RPMI7951 (cell line): ENCODE data around the gene PGC. TPM values are rescaled to one million over a fixed set of nuclear protein-coding genes. Genes with fewer than 3 reads are reported as not detected.

Source experiments
- DNase-seq: peaks from one replicate; pipeline ENCODE4 v3.0.0-alpha.2; 2012; ENCODE audit warnings: low read depth
- total RNA-seq: library from RNA; depleted of rRNA; stranded (reverse); fragments of >200 nt; shearing (Covaris generic); gene quantifications from 2 replicates; pipeline ENCODE4 v1.2.3, GENCODE V29; 2014

Gene PGC
- total RNA-seq, 1 experiment from 2014 or later: not detected

DNA sequence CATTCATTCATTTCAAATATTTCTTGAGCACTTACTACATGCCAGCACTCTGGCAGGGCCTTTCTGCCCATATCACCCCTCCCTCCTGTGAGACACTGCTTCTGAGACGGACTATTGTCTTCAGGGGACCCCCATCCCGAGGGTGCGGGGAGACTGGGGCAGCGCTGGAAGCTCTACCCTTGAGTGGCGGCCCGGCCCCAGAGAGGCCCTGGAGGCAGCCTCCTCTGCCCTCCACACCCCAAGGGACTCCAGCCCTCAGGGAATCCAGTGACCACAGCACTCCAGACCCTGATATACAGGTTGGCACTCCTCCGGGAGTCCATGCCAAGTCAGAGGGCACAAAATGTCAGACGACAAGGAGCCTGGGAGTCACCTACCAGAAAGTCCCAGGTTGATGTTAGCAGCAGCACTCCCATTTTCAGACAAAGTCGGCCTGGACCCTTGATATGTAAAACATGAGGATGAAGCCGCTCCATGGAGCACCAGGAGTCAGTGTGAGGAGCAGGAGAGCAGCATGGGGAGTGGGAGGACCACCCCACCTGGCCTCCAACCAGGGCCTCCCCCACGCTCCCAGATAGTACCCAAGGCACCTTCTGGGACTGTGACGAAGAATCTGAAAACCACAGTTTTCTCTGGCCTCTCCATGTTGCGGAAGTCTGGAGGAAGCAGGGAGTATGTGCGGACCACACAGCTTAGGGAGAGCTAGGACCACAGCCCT lies 32.5 kb downstream of the PGC start:
- DNase-seq: no peak

DNA sequence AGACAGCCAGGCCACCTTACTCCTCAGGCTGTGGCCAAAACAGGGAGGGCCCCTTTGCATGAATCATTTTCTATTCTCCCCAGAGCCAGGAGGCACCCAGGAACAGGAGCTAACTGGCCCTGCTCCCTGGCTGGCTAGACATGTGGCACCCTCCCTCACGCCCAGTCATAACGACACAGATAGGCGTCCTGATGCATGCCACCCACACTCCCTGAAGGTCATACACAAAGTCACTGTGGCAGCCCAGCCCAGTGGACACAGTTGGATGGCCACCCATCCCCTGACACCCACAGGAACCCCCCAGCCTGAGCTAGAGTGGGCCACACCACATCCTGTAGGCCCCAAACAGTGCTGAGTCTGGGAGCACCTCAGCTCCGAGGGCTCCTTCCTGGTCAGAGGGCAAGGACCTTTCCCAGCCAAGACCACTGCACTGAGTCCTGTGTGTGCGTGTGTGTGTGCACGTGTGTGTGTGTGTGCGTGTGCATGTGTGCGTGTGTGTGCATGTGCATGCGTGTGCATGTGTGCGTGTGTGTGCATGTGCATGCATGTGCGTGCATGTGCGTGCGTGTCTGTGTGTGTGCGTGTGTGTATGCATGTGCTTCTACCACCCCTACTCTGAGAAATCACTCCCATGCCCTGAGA lies 33.4 kb downstream of the PGC start:
- DNase-seq: no peak

DNA sequence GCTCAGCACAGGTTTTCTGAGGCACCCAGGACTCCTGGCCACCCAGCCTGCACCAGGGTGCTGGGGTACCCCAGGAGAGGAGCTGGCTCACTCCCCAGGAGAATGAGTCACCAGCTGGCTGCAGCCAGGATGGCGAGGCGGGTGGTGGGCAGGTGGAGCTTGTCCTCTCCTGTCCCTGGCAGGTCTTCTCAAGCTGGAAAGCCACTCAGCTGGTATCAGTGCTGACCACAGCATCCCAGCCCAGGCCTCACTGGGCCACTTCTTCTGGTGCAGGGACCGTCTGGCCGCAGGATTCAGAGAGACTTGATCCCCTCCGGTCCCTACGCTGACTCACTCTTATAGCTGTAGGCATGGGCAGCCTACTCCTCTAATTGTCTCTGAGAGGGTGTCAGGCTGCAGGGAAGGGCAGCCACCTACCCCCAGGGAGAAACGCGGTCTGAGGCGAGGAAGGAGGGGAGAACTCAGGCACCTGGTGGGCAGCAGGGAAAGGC lies 34.0 kb downstream of the PGC start:
- peak; percentile 95 for DNase-seq

DNA sequence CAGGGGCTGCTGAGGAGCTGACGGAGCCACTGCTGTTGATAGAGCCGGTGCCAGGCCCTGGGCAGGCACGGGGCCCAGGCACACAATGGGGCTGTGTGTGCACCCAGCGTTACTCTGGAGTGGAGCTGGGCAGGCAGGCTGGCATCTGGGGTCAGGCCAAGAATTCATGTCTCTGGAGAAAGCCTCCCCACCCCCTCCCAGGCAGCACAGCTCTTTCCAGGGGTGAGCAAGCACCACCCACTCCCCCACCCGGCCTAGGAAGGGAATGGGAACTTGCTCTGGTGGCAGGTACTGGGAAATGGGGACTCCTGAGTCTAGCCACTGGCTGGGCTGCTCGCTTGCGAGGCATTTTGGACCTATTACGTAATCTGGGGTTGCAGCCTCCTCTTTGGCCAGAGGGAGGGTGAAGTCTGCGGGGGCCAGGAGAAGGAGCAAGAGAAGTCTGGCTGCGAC lies 34.5 kb downstream of the PGC start:
- DNase-seq: no peak

DNA sequence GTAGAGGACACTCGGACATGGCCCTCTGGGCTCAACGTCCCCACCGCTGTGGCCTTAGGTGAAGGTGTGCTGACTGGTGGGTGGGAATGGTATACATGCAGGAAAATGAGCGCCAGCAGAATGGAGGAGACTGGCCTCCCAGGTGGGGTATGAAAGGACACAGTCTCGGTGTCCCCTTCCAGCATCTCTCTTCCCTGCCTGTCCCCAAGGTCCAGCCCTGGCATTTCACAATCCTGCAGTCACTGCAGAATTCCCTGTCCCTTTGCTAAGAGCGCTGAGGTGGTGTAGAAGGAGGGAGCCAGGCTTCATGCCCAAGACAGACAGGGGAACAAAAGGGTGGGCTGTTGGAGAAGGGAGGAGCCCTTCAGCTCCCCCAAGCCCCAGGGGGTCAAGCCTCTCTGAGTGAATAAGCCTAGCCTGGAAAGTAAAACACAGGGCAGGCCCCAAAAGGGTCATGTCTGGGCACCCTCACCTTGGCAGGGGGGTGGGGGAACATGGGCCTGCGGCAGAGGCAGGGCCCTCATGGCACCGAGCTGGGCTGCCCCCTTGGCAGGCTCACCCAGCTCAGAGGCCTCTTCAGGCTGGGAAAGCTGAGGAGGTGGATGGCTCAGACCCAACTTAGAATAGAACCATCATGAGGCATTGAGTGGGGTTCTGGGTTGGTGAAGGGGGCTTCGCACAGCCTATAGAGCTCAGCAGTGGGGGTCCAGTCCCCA lies 35.7 kb downstream of the PGC start:
- no peak for DNase-seq

DNA sequence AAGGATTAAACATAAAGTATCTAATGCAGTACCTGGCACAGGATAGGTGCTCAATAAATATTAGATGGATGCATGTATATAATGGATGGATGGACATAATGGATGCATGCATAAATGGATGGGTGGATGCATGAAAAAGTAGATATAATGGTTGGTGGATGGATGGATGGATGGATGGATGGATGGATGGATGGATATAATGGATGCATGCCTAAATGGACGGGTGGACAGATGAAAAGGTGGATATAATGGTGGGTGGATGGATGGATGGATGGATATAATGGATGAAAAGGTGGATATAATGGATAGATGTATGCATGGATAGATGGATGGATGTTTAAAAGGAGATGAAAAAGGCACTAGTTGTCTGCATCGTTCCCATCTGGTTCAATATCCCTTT lies 37.8 kb downstream of the PGC start:
- DNase-seq: no peak

DNA sequence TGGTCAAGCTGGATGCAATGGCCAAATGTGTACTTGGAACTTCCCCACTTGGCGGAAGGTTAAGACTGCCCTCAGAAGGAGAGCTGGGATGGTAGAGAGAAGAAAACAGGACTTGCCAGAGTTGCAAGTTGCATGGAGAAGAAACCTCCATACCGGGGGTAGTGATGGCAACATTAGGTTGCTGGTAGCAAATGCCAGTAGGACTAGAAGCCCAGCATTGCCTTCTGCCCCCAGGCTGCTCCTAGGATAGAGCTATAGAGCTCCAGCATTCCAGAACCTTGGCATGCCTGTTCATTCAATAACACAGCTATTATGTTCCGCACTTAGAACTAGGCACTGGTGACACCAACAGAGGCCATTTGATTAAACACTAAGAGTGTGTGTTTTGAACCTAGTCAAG lies 38.3 kb downstream of the PGC start:
- no peak for DNase-seq

DNA sequence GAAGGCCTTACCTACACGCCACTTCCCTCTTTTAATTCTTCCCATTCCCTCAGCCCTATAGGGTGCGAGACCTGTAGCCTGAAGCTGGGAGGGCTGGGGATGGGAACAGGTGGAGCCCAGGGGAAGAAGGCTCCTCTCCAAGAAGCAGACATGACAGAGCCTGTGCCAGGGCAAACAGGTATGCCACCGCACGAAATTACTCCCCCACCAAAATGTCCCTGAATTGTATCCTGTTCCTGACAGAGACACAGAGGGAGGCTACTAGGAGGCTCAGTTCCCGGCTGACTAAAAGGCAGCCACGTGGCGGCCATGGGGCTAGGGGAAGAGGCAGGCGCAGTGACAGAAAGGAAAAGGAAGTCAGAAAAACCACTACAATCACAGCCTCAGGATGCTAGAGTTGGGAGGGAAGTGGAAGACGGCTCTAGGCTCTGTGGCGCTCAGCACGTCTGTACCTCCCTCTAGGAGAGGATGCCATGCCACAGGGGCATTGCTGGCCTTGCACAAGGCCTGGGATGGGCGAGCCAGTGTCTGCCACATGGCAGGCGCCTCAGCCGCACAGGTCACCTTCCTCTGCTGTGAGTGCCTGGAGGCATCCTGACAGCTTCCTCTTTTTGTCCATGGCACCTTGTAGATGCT lies 39.5 kb downstream of the PGC start:
- DNase-seq: no peak

DNA sequence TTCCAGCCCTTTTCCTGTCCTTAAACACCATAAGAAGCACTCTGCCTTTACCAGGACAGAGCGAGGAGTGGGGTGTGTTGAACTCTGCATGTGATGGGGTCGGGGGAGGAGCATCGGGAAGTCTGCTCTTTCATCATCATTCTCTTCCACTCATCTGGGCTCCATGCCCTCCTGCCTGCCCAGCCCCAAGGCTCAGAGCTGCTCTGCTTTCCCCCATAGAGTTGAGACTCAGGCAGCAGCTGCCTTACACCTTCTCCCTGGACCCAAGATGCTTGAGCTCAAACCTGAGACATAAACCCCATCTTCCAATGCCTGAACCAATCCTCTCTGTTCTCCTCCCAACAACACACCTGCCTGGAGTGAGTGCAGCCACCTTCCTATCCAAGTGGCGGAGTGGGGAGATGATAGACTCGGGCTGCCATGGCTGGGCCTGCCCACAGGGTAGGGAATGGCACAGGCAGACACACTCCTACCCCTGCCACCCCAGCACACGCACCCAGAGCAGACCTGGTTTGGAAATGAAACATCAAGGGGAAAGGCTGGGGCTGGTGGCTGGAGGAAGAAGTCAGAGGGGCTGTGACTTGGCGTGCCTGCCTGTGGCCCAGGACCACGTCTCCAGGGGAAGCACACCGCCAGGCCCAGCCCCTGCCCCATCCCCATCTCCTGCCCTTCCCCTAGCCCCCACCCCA lies 40.2 kb downstream of the PGC start:
- peak; percentile 66 for DNase-seq

DNA sequence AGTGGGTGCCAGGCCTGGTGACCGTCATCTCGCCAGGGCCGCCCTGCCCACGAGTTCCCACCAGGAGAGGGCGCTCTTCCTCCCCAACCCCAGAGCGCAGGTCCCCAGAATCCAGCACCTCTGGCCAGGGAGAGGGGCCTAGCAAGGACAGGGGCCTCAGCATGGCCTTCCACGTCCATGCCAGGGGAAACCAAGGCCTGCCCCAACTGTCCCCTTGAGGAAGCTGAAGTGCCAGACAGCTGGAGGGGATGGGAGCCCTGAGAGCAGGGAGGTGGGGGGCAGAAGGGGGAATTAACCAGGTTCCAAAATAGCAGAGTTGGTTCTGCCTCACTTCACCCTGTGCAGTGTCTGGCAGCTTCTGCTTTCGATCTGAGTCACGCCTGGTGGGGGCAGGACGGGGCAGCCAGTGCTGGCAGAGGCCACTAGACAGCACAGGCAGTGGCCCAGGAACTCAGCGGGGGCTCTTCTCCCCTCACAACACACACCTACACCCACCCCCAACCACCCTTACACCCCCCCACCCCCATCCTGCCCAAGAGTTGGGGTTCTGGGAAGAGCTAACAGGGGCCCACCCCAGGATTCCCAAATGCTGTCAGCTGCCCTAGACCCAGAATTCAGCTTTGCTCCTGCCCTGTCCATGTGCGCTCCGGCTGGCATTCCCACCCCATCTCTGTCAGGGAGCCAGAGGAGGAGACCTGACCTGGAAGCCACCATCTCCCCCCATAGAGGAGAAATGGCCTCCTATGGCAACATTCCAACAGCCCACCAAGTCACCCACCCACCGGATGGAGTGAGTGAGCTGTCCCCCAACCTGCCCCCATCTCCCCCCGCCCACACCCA lies 41.0 kb downstream of the PGC start:
- DNase-seq: peak; percentile 73

DNA sequence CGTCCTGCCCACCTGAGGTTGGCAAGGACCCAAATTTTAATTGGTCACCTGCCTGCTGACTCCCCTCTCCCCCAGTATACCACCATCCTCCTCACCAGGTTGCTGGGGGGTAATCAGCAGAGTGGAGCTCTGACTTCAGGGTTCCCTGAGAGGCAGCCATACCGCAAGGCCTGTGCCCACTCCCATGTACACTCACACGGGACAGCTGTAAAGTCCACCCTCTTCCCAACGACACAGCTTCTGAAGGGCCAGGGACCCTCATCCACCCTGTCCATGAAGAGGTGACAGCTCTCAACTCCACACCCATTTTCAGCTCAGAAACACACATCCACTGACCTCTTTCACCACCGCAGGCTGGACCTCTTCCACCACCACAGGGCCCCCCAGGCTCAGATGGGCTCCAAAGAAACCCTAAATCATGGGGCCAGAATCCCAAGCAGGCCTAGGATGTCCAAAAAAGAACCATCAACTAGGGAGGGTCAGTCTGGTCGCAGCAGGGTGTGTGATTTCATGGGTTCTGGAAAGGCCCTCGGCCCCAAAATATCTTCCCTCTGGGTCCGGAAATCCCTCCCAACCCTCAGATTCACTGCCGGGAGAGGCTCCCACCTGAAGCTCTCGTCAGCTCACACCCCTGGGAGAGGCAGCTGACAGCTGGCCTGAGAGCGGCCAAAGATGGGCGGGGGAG lies 41.7 kb downstream of the PGC start:
- DNase-seq: no peak

DNA sequence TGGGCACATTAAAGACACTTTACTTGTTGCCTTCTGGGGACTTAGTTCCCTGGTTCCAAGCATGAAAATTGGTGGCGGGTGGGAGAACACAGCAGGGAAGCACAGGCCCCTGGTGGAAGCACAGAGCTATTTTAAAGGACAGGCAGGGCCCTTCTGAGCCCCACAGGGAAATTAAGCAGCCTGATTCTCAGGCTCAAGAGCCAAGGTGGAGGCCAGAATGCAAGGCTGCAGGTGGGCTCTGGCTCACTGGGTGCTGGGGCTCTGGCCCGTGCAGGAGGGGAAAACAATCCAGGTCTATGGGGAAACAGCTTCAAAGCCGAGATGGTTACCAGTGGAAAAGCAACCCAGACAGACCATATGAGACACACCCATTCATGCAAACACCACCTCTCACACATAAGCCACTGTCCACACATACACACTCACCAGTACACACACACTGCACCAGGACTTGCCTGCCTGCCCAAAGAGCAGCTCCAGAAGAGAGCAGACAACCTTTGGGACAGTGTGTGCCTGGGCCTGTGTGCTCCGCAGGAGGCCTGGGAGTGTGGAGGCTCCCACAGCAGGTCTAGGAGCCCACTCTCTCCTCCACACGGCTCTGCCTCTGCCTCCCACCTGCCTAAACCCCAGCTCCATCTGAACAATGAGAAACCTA lies 42.4 kb downstream of the PGC start:
- no peak for DNase-seq

DNA sequence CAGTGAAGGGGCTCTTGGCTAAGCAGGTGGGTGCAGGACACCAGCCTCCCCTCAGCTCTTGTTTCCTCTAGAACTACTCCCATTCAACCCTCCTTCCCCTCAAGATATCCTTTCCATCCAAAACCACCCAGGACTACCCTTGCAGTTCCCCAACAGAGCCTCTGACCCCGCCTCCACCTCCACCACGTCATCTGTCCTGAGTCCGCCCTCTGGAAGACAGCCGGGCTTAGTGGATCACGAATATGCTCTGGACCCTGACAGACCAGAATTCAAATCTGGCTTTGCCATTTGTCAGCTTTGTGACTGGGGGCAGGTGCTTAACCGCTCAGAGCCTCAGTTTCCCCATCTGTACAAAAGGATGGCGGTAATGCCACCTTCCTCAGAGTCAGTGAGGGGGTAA lies 43.2 kb downstream of the PGC start:
- no peak for DNase-seq

DNA sequence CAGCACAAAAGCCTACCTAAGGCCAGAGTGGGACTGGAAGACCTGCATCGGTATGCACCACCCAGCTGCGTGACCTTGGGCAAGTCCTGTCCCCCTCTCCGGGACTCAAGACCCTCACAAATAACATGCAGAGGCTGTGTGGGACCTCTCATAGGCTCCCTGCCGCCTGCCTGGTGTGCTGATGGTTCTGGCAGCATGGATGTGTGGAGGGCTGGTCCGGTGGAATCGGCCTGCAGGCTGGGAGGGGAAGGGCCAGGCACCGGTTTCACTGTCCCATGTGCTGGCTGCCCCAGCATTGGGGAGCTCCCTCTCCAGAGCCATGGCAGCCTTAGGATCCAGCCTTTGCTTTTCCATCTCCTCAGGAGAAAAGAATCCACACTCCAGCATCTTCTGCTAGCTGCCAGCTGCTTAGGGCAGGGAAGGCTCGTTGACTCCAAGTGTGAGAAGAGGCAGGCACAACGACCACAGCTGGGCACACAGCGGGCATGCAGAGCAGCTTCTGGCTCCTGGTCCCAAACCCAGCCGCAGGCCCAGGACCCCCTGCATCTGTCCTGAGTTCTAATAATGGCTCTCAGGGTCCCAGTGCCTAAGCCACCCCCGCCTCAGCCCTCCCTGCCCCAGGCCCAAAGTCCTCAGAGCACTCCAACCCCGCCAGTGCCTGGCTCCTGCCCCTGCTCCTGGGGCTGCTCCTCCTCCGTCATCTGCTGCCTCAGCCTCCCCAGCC lies 44.3 kb downstream of the PGC start:
- DNase-seq: no peak

DNA sequence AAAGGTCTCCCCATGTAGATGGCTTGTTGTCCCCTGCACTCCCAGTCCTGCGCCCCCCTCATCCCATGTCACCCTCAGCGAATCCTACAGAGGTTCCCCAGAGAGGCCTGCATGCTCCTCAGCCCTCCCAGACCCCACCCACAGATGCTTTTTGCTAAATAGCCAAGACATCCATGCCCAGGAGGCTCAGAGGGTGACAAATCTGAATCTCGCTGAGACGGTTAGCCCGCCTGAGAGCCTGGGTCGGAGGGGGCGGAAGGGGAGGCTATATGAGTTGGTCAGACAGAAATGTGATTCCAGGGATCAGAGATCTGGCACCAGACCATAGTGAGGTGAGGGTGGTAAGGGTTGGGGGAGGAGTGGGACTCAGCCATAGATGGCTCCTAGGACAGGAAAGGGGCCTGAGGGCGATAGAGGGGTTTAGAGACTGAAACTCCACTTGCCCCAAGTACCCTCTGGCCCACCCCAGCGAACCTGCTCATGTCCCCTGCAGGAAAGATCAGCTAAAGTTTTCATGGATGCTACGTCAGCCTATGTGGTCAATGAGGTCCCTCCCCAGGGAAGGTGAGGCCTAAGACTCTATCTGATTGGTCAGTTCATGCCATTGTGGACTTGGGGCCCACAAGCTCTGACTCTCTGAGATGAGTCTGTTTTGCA lies 45.0 kb downstream of the PGC start:
- DNase-seq: no peak

DNA sequence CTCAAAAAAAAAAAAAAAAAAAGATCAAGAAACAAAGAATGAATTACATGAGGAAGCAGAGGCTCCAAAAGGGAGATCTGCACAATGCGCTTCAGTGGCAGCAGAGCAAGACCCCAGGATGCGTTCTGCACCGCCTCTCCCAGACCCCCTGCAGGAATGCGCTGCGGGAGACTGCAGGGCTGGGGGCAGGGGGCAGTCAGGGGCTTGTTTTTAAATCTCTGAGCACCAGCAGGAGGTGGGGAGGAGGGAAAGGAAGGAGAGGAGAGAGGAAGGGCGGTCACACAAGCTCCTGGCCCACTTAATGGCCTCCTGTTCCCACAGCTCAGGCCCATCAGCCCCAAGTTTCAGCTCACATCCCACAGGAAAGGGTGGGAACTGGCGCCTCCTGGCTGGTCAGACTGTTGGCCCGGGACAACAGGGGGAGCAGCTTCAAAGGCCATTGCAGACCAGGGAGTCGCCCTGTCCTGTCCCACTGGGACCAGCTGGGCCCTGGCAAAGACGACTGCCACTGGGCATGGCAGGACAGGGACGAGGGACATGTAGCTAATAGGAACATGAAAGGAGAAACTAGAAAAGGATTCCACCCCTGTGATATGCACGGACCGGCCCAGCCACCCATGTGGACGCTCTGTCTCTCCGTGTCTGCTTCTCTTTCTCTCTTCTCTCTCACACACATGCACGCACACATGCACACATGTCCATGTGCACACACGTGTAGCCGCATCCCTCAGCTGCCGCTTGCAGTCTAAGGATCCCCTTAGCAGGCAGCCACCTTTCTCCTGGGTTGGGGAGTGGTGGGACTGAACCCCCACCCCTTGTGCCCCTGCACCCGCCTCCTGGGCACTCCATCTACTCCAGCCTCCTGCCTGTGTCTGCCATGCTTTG lies 46.5 kb downstream of the PGC start:
- DNase-seq: no peak

DNA sequence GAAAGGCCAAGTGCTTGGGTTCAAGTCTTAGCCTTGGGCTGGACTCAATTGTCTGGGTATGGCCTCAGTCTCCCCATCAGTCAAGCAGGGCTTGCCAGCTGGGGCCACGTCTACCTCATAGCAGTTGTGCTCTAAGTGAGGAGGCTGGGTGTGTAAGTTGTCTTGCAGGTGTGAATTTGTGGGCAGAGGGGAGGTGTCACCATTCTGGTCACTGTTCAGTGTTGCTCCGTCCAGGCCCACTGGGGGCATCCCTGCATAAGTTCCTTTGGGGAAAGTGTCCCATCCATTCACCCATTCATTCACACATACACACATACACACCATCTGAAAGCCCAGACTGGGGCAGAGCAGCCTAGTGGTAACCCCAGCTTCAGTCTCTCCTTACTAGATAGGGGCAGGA lies 48.1 kb downstream of the PGC start:
- DNase-seq: no peak
